BE2C (cell line): ENCODE data around the gene SLC35G2.

Experiments
- DNase-seq: peaks from one replicate; pipeline ENCODE4 v3.0.0-alpha.2; 2020
- H3K27me3 ChIP-seq: fragments of 250-450 bp; sonication (Bioruptor Pico); 2 replicates; pipeline ENCODE4 v1.5.1; 2020; ENCODE audit warnings: mild to moderate bottlenecking
- H3K36me3 ChIP-seq: fragments of 250-450 bp; sonication (Bioruptor Pico); 2 replicates; pipeline ENCODE4 v1.5.1; 2020; ENCODE audit warnings: mild to moderate bottlenecking
- H3K4me1 ChIP-seq: fragments of 250-450 bp; sonication (Bioruptor Pico); 2 replicates; pipeline ENCODE4 v1.5.1; 2020
- H3K4me3 ChIP-seq: 2 replicates; pipeline ENCODE4 v1.5.1; 2011; ENCODE audit warnings: low read depth, low read length
- H3K9me3 ChIP-seq: fragments of 250-450 bp; sonication (Bioruptor Pico); 2 replicates; pipeline ENCODE4 v1.5.1; 2020
- CTCF ChIP-seq: IDR thresholded peaks from 2 replicates; pipeline ENCODE4 v1.5.1; 2012; ENCODE audit warnings: mild to moderate bottlenecking, low read depth, low read length

SLC35G2 gene

GRCh38 chr3:136804141-136804540, 14.8 kb upstream of the SLC35G2 start:
- Histone ChIP-seq H3K4me1 (no peaks in the 10 kb centered on the region), H3K4me3 (no peak overlapping the region), H3K36me3 (no peaks in the 10 kb centered on the region), H3K9me3 (no peaks in the 10 kb centered on the region), H3K27me3 (no peaks in the 10 kb centered on the region)
- no peak for DNase-seq
- no peak for TF ChIP-seq CTCF

DNA sequence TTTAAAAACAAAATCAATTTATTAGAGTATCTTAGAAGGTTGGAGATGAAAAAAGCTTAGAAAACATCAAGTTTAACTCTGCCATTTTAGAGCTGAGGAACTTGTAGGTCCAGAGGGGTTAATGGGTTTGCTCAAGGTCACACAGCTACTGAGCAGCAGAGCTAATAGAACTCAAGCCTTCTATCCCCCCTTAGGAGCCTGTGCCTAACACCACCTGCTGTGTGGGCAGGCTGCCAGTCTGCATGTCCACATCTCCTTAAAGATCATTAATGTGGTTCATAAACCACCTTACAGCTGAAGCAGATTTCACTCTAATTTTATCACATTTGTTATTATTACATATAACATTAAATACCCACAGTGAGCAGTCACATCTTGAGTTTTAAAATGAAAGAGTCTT, 14.1 kb upstream of the SLC35G2 start:
- H3K9me3 ChIP-seq, result no peaks in the 10 kb centered on the region
- H3K36me3 ChIP-seq, result no peaks in the 10 kb centered on the region
- DNase-seq, result peak; percentile 19
- TF ChIP-seq CTCF, result no peak
- no peaks in the 10 kb centered on the region for H3K27me3 ChIP-seq
- H3K4me3 ChIP-seq, result no peak overlapping the region
- H3K4me1 ChIP-seq, result no peaks in the 10 kb centered on the region

- H3K4me1 ChIP-seq, result no peaks in the 10 kb centered on the region
- H3K36me3 ChIP-seq, result no peaks in the 10 kb centered on the region
- H3K9me3 ChIP-seq, result no peaks in the 10 kb centered on the region
- DNase-seq, result no peak
- TF ChIP-seq CTCF, result no peak
- no peaks in the 10 kb centered on the region for H3K27me3 ChIP-seq
- no peak overlapping the region for H3K4me3 ChIP-seq
Observed at GRCh38 chr3:136805795-136806194, 13.1 kb upstream of the SLC35G2 start.

- Histone ChIP-seq H3K9me3 (no peaks in the 10 kb centered on the region), H3K4me1 (no peaks in the 10 kb centered on the region), H3K36me3 (no peaks in the 10 kb centered on the region), H3K4me3 (no peak overlapping the region), H3K27me3 (no peaks in the 10 kb centered on the region)
- TF ChIP-seq CTCF, result no peak
- no peak for DNase-seq
Observed at GRCh38 chr3:136811701-136812100, 7.2 kb upstream of the SLC35G2 start.

DNA sequence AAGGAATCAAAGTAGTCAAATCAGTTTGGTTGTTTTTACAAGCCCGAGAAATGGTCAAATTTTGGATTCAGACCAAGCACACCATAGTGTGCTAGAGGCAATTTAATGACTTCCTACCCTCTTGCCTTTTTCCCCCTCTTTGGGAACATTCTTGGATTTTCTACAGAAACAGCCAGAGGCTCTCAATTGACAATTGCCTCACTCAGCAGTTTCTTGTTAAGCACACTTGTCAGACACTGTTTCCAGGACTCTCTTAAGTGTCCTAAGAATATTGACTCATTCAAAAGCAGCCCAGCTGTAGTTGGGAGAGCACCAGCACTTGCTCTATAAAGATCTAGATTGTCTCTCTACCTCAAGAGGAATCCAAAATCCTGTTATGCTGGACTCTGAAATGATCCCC, 1.5 kb upstream of the SLC35G2 start:
- Histone ChIP-seq H3K27me3 (no peaks in the 10 kb centered on the region), H3K4me3 (no peak overlapping the region), H3K4me1 (peaks cover 4% of the 10 kb centered on the region; the same call in 1 of the 2 replicates), H3K36me3 (0 out of 2 replicates have a peak, but pooled peaks cover 4% of the 10 kb centered on the region), H3K9me3 (no peaks in the 10 kb centered on the region; the same call in 1 of the 2 replicates)
- TF ChIP-seq CTCF, result no peak
- DNase-seq, result no peak

- Histone ChIP-seq H3K9me3 (no peaks in the 10 kb centered on the region; the same call in 1 of the 2 replicates), H3K27me3 (no peaks in the 10 kb centered on the region), H3K4me3 (peak overlapping the region; percentile 77), H3K36me3 (0 out of 2 replicates have a peak, but pooled peaks cover 4% of the 10 kb centered on the region), H3K4me1 (peaks cover 4% of the 10 kb centered on the region; the same call in 1 of the 2 replicates)
- TF ChIP-seq CTCF, result peak; percentile 37
- DNase-seq, result peak; percentile 81
Observed at GRCh38 chr3:136818191-136818768, 646 bp upstream of the SLC35G2 start.
